ENCODE measurements around the gene ADORA1. TPM values are rescaled to one million over a fixed set of nuclear protein-coding genes. Genes with fewer than 3 reads are reported as not detected.

The ADORA1 gene
- total RNA-seq, 1 experiment from 2014 or later = 1.5 TPM

- no peak overlapping the region for H3K27ac Mint-ChIP-seq (ENCODE audit: unreplicated experiment)
- no peak overlapping the region for H3K4me3 Mint-ChIP-seq (ENCODE audit: low read depth, unreplicated experiment)
- DNase-seq = no peak
- TF ChIP-seq CTCF (IDR thresholded peaks at IDR 0.05; ENCODE audit: unreplicated experiment) = no peak
- H3K27me3 Mint-ChIP-seq (ENCODE audit: unreplicated experiment) = peaks cover 7% of the 10 kb centered on the region
- peaks cover 29% of the 10 kb centered on the region for H3K4me1 Mint-ChIP-seq (ENCODE audit: low read depth, unreplicated experiment)
- intact Hi-C loops (cut with micrococcal nuclease; ENCODE audit: unreplicated experiment) = no loop called here
- no peaks in the 10 kb centered on the region for H3K36me3 Mint-ChIP-seq (ENCODE audit: insufficient read depth, unreplicated experiment)
- no TSS peak for BruUV-seq (replicated peaks)
- H3K9me3 Mint-ChIP-seq (ENCODE audit: low read depth, unreplicated experiment) = no peaks in the 10 kb centered on the region
- CTCF ChIA-PET = no interaction called here
Measured at GRCh38 chr1:203139976-203140475, 12.5 kb downstream of the ADORA1 start.

- H3K4me1 Mint-ChIP-seq (ENCODE audit: low read depth, unreplicated experiment) = peaks cover 27% of the 10 kb centered on the region
- no TSS peak for BruUV-seq (replicated peaks)
- TF ChIP-seq CTCF (IDR thresholded peaks at IDR 0.05; ENCODE audit: unreplicated experiment) = no peak
- intact Hi-C loops (cut with micrococcal nuclease; ENCODE audit: unreplicated experiment) = no loop called here
- H3K4me3 Mint-ChIP-seq (ENCODE audit: low read depth, unreplicated experiment) = no peak overlapping the region
- no peak for DNase-seq
- H3K27me3 Mint-ChIP-seq (ENCODE audit: unreplicated experiment) = peaks cover 7% of the 10 kb centered on the region
- no peaks in the 10 kb centered on the region for H3K9me3 Mint-ChIP-seq (ENCODE audit: low read depth, unreplicated experiment)
- no peak overlapping the region for H3K27ac Mint-ChIP-seq (ENCODE audit: unreplicated experiment)
- CTCF ChIA-PET = interaction anchor here (0.7 kb wide), 3 partner anchors 75 to 885 kb away, joined by 3 to 6 read pairs (median 4); no protein-coding TSS in a partner anchor
- no peaks in the 10 kb centered on the region for H3K36me3 Mint-ChIP-seq (ENCODE audit: insufficient read depth, unreplicated experiment)
Measured at GRCh38 chr1:203140743-203141520, 13.4 kb downstream of the ADORA1 start.

- Mint-ChIP-seq H3K27ac (ENCODE audit: unreplicated experiment) (no peak overlapping the region), H3K9me3 (ENCODE audit: low read depth, unreplicated experiment) (no peaks in the 10 kb centered on the region), H3K4me3 (ENCODE audit: low read depth, unreplicated experiment) (no peak overlapping the region), H3K36me3 (ENCODE audit: insufficient read depth, unreplicated experiment) (no peaks in the 10 kb centered on the region), H3K27me3 (ENCODE audit: unreplicated experiment) (peaks cover 7% of the 10 kb centered on the region), H3K4me1 (ENCODE audit: low read depth, unreplicated experiment) (peaks cover 18% of the 10 kb centered on the region)
- no peak for TF ChIP-seq CTCF (IDR thresholded peaks at IDR 0.05; ENCODE audit: unreplicated experiment)
- intact Hi-C loops (cut with micrococcal nuclease; ENCODE audit: unreplicated experiment) = no loop called here
- CTCF ChIA-PET = interaction anchor here (0.6 to 0.7 kb wide), 2 partner anchors 147 to 216 kb away, joined by 4 to 6 read pairs; no protein-coding TSS in a partner anchor
- DNase-seq = no peak
- BruUV-seq (replicated peaks) = no TSS peak
Measured at GRCh38 chr1:203142124-203142523, 14.6 kb downstream of the ADORA1 start.

- no peaks in the 10 kb centered on the region for H3K9me3 Mint-ChIP-seq (ENCODE audit: low read depth, unreplicated experiment)
- intact Hi-C loops (cut with micrococcal nuclease; ENCODE audit: unreplicated experiment) = no loop called here
- CTCF ChIA-PET = interaction anchor here (0.6 kb wide), 1 partner anchor 216 kb away, joined by 4 read pairs; no protein-coding TSS in a partner anchor
Measured at GRCh38 chr1:203142684-203143408, 15.3 kb downstream of the ADORA1 start.

More at GRCh38 chr1:203142684-203143408, 15.3 kb downstream of the ADORA1 start:
- Mint-ChIP-seq H3K36me3 (ENCODE audit: insufficient read depth, unreplicated experiment) (no peaks in the 10 kb centered on the region), H3K4me3 (ENCODE audit: low read depth, unreplicated experiment) (no peak overlapping the region), H3K27ac (ENCODE audit: unreplicated experiment) (no peak overlapping the region), H3K4me1 (ENCODE audit: low read depth, unreplicated experiment) (peaks cover 18% of the 10 kb centered on the region), H3K27me3 (ENCODE audit: unreplicated experiment) (peaks cover 7% of the 10 kb centered on the region)
- no peak for TF ChIP-seq CTCF (IDR thresholded peaks at IDR 0.05; ENCODE audit: unreplicated experiment)
- no peak for DNase-seq
- no TSS peak for BruUV-seq (replicated peaks)
